ENCODE results near the gene SAT2.
"Not testable (repeated sequence)": the region's sequence is repeated elsewhere in the genome, so short reads cannot be mapped to it uniquely, and the experiment has no call there.

DNA sequence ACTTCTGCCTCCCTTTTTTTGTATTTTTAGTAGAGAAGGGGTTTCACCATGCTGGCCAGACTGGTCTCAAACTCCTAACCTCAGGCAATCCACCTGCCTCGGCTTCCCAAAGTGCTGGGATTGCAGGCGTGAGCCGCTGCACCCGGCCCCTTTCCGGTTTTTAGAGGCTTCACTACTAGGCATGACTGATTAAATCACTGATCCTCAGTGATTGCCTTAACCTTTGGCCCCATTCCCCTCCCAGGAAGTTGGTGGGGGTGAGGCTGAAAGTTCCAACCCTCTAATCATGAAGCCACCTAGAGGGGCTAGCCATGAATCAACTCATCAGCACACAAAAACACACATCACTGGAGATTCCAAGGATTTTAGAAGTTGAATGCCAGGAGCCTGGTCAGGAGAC lies 30.1 kb downstream of the SAT2 start:
- TF ChIP-seq ZBTB33 (IDR thresholded peaks at IDR 0.05; ENCODE audit: extremely low read depth, insufficient replicate concordance, low read length); POLR2A (IDR thresholded peaks at IDR 0.05; ENCODE audit: borderline replicate concordance, extremely low read depth, insufficient read depth, insufficient read length); FOSL1 (IDR thresholded peaks at IDR 0.05; ENCODE audit: low read depth); EZH2 (IDR thresholded peaks at IDR 0.05); CEBPB (IDR thresholded peaks at IDR 0.05; ENCODE audit: low read depth); EZH2phosphoT487 (IDR thresholded peaks at IDR 0.05; ENCODE audit: borderline replicate concordance): not testable (repeated sequence)
- TF ChIP-seq, protein P1, sequence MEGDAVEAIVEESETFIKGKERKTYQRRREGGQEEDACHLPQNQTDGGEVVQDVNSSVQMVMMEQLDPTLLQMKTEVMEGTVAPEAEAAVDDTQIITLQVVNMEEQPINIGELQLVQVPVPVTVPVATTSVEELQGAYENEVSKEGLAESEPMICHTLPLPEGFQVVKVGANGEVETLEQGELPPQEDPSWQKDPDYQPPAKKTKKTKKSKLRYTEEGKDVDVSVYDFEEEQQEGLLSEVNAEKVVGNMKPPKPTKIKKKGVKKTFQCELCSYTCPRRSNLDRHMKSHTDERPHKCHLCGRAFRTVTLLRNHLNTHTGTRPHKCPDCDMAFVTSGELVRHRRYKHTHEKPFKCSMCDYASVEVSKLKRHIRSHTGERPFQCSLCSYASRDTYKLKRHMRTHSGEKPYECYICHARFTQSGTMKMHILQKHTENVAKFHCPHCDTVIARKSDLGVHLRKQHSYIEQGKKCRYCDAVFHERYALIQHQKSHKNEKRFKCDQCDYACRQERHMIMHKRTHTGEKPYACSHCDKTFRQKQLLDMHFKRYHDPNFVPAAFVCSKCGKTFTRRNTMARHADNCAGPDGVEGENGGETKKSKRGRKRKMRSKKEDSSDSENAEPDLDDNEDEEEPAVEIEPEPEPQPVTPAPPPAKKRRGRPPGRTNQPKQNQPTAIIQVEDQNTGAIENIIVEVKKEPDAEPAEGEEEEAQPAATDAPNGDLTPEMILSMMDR (IDR thresholded peaks at IDR 0.05 in 2 of 3, conservative IDR thresholded peaks at IDR 0.05 in 1 of 3; ENCODE audit: borderline replicate concordance in 1 of 3, insufficient read depth in 1 of 3, low read depth in 2 of 3, low read length in 2 of 3) = not testable (repeated sequence)
- TF ChIP-seq, protein P2, sequence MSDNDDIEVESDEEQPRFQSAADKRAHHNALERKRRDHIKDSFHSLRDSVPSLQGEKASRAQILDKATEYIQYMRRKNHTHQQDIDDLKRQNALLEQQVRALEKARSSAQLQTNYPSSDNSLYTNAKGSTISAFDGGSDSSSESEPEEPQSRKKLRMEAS (IDR thresholded peaks at IDR 0.05) = not testable (repeated sequence)

Measured in HCT116 (cell line).